Brain microvascular endothelial cell (primary cell): ENCODE measurements around the gene FAM184B.
A peak's percentile ranks its signal among the peaks of the same experiment; 100 is the strongest.

ENCODE experiments used
- DNase-seq: peaks from one replicate; pipeline ENCODE4 v3.0.0-alpha.2; 2020
- H3K27ac ChIP-seq: fragments of 250-450 bp; sonication (Bioruptor Pico); 2 replicates; pipeline ENCODE4 v1.5.1; 2020; ENCODE audit warnings: mild to moderate bottlenecking, moderate library complexity
- H3K27me3 ChIP-seq: fragments of 250-450 bp; sonication (Bioruptor Pico); replicated peaks from 2 replicates; pipeline ENCODE4 v1.5.1; 2020; ENCODE audit warnings: mild to moderate bottlenecking
- H3K36me3 ChIP-seq: fragments of 250-450 bp; sonication (Bioruptor Pico); replicated peaks from 2 replicates; pipeline ENCODE4 v1.5.1; 2020; ENCODE audit warnings: mild to moderate bottlenecking
- H3K4me3 ChIP-seq: 2 replicates; pipeline ENCODE4 v1.5.1; 2011; ENCODE audit warnings: low read depth, mild to moderate bottlenecking, control low read depth, low read length, moderate library complexity
- in situ Hi-C: cut with HindIII; loops from 2 replicates; pipeline ENCODE4 v1.10.0; 2017; ENCODE audit warnings: low sequenced_read_pairs, low pct_ligation_motif_present
- TF ChIP-seq, protein P1 (sequence below): IDR thresholded peaks from 2 replicates; pipeline ENCODE4 v1.5.1; 2011; ENCODE audit warnings: low read depth, mild to moderate bottlenecking, moderate library complexity, low read length, control low read depth, inconsistent platforms; ENCODE audit errors: missing control alignments

Gene FAM184B

DNA sequence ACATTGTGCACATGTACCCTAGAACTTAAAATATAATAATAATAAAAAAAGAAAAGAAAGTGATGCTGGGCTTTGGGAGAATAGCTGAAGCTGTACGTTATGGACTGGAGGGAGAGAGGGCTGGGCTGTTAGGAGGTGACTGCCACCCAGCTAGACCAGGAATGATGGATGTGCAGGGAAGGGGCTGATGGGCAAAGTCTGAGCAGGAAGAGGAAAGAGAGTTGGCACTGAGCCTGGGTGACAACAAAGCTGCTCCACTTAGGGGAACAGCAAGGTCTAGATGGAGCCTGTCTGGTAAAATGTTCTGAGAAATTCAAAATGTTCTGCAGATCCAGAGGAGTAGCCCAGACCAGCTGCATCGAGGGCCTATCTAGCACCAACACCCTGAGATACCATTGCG is 134.7 kb downstream of the FAM184B start:
- Histone ChIP-seq H3K36me3 (no peaks in the 10 kb centered on the region), H3K4me3 (no peak overlapping the region), H3K27me3 (no peaks in the 10 kb centered on the region), H3K27ac (no peak overlapping the region)
- in situ Hi-C loops = no loop called here
- DNase-seq = no peak
- TF ChIP-seq, protein P1, sequence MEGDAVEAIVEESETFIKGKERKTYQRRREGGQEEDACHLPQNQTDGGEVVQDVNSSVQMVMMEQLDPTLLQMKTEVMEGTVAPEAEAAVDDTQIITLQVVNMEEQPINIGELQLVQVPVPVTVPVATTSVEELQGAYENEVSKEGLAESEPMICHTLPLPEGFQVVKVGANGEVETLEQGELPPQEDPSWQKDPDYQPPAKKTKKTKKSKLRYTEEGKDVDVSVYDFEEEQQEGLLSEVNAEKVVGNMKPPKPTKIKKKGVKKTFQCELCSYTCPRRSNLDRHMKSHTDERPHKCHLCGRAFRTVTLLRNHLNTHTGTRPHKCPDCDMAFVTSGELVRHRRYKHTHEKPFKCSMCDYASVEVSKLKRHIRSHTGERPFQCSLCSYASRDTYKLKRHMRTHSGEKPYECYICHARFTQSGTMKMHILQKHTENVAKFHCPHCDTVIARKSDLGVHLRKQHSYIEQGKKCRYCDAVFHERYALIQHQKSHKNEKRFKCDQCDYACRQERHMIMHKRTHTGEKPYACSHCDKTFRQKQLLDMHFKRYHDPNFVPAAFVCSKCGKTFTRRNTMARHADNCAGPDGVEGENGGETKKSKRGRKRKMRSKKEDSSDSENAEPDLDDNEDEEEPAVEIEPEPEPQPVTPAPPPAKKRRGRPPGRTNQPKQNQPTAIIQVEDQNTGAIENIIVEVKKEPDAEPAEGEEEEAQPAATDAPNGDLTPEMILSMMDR = no peak

DNA sequence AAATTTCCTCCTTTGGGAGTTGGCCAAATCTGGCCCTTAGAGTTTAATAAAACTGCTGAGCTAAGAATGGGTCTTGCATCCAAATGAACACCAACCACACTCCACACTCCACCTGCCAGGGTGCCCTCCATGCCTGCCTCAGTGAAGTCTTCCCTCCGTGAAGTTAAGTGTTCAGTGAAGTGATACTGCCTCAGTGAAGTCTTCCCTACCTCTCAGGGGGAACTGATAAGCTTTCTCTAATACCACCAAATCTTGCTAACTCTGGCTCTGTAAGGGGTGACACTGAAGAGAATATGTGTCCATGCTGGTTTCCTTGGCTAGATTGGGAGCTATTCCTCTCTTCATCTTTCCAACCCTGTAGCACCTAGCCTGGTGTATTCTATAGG is 139.0 kb downstream of the FAM184B start:
- no peaks in the 10 kb centered on the region for H3K27me3 ChIP-seq
- DNase-seq = no peak
- H3K27ac ChIP-seq = no peak overlapping the region
- no peak overlapping the region for H3K4me3 ChIP-seq
- TF ChIP-seq, protein P1 = no peak
- in situ Hi-C loops = no loop called here
- peaks cover 2% of the 10 kb centered on the region for H3K36me3 ChIP-seq

DNA sequence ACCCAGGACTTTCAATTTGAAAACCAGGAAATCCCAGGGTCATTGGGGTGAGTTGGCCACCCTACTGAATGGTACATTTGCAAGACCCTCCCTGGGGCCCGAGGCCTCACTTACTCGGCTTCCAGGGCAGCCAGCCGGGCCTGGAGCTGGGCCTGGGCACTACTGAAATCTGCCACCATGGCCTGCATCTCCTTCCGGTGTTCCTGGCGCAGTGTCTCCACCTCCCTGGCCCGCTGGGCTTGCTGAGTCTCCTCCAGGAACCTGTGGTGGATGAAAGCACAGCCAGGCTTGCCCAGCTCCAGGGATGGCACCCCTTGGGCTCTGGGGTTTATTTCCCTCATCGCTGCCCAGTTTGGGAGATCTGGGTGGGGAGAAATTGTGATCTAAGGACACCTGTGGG is 142.3 kb downstream of the FAM184B start:
- Histone ChIP-seq H3K27me3 (no peaks in the 10 kb centered on the region), H3K27ac (no peak overlapping the region), H3K36me3 (peaks cover 10% of the 10 kb centered on the region), H3K4me3 (no peak overlapping the region)
- TF ChIP-seq, protein P1 = no peak
- in situ Hi-C loops = no loop called here
- DNase-seq = no peak

DNA sequence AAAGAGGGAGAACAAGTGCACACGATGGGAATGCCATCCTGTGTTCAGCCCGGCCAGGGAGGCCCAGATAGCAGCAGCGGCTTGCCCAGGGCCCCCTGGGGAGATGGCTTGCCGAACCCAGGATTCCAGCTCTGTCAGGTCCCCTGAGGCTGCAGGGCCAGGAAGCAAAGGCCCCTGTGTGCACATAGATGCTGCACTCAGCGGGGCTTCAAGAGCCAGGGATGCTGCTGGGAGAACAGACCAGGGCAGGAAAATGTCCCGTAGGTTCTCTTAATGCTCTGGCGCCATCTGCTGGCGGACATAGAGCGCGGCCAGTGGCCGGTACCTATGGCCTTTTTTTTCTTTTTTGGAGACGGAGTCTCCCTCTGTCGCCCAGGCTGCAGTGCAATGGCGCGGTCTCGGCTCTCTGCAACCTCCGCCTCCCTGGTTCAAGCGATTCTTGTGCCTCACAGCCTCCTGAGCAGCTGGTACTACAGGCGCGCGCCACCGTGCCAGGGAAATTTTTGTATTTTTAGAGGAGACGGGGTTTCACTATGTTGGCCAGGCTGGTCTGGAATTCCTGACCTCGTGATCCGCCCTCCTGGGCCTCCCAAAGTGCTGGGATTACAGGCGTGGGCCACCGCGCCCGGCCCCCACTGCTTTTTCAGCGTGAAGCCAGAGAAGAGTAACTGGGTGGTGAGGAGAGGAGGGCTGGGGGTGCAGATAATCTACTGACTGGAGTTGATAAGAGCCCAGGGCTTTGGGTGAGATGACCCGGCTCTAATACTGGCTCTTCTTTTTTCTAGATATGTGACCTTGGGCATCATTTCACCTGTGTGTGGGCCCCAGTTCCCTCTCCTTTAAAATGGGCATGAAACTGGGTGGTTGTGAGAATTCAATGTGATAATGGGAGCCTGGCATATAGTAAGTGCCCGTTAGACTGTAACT is 144.5 kb downstream of the FAM184B start:
- Histone ChIP-seq H3K36me3 (peaks cover 23% of the 10 kb centered on the region), H3K27ac (no peak overlapping the region), H3K4me3 (no peak overlapping the region), H3K27me3 (no peaks in the 10 kb centered on the region)
- in situ Hi-C loops = no loop called here
- TF ChIP-seq, protein P1 = peak; percentile 92
- peak; percentile 69 for DNase-seq

DNA sequence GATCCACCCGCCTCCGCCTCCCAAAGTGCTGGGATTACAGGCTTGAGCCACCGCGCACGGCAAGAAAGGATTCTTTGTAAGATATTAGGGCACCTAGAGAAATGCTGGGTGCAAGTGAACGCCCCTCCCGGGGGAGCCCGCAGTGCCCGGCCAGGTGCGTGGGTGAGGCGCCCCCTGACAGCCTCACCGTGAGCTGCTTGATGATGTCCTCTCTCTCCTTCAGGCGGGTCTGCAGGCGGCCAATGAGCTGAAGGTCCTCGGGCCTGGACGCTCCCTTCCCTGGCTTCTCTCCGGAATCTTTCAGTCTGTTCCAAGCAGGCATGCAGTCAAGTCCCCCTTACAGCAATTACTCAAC is 145.1 kb downstream of the FAM184B start:
- in situ Hi-C loops = no loop called here
- H3K36me3 ChIP-seq = peaks cover 27% of the 10 kb centered on the region
- no peak for DNase-seq
- H3K4me3 ChIP-seq = no peak overlapping the region
- no peak overlapping the region for H3K27ac ChIP-seq
- TF ChIP-seq, protein P1 = no peak
- H3K27me3 ChIP-seq = no peaks in the 10 kb centered on the region
